ENCODE results near the gene RELA.
A peak's percentile ranks its signal among the peaks of the same experiment; 100 is the strongest.

The RELA gene

DNA sequence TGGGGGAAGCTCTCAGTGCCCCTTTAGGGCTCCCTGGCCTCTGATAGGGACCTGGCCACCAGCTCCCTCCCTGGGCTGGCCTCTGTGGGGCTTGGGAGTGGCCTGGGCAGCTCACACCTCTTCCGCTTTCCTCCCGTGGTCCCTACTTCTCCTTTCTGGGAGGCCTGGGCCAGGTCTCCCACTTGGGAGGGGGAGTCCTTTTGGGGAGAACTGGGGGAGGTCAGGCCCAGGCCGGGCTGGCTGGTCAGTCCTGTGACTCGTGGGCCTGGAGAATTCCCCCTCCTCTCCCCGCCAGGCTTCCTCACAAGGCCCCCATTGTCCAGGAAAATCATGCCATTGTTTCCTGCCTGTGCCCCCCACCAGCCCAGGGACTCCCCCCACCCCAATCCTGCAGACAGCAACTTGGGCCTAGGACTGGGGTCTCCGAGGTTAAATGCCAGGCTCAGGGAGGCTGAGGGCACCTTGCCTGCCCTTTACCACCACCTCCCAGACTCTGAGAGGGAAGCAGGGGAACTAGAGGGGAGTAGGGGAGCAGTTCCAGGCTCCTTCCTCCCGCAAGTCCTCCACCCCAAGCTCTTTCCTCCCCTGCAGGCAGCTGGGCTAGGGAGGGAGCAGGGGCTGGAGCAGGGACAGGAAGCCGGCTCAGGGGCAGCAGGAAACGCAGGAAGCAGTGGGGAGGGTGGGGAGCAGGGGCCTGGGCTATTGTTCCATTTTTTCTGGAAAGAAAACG, 51.5 kb downstream of the RELA start:
- no peaks in the 10 kb centered on the region for H3K27me3 ChIP-seq (ENCODE audit: insufficient read depth, low read depth, severe bottlenecking)
- no peak overlapping the region for H3K27ac ChIP-seq
- H3K9me3 ChIP-seq (ENCODE audit: severe bottlenecking): no peaks in the 10 kb centered on the region
- DNase-seq: no peak
- no peak overlapping the region for H3K4me3 ChIP-seq (ENCODE audit: low read depth, low read length)
- H3K36me3 ChIP-seq: peaks cover 30% of the 10 kb centered on the region
- TF ChIP-seq, protein P1, sequence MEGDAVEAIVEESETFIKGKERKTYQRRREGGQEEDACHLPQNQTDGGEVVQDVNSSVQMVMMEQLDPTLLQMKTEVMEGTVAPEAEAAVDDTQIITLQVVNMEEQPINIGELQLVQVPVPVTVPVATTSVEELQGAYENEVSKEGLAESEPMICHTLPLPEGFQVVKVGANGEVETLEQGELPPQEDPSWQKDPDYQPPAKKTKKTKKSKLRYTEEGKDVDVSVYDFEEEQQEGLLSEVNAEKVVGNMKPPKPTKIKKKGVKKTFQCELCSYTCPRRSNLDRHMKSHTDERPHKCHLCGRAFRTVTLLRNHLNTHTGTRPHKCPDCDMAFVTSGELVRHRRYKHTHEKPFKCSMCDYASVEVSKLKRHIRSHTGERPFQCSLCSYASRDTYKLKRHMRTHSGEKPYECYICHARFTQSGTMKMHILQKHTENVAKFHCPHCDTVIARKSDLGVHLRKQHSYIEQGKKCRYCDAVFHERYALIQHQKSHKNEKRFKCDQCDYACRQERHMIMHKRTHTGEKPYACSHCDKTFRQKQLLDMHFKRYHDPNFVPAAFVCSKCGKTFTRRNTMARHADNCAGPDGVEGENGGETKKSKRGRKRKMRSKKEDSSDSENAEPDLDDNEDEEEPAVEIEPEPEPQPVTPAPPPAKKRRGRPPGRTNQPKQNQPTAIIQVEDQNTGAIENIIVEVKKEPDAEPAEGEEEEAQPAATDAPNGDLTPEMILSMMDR (IDR thresholded peaks at IDR 0.05; ENCODE audit: low read depth, low read length): no peak

DNA sequence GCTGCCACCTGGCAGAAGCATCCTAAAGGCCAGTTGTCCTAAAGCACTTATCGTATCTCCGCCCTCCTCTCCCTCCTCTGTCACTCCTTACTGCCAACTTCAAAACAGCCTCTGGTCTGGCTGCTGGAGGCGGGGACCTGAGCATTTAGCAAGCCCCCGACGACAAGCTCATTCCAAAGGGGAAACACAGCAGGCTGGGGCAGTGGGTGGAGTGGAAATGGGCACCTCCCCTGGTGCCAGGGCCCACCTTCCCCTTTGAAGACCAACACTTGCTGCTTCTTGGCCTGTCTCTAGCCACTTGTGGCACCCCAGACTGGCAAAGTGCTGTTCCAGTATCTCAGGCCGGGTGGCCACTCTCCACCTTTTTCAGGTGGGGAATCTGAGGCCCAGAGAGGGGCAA, 52.3 kb downstream of the RELA start:
- peaks cover 37% of the 10 kb centered on the region for H3K36me3 ChIP-seq

DNA sequence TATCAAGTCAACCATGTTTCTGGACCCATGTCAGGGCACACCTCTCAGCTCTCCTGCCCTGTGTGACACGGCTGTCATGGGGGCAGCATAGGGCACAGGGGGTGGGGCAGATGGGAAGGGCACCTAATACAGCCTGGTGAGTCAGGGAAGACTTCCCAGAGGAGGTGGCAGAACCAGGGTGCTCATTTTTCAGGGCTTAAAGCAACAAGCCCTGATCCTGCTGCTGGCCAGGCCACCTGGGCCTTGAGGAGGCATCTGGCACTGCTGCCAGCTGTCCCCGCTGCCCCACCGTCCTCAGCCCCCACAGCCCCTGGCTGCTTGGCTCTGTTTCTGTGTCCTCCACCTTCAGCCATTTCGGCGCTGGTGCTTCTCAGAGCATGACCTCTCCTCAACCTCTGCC, 53.1 kb downstream of the RELA start:
- Histone ChIP-seq H3K9me3 (ENCODE audit: severe bottlenecking) (no peaks in the 10 kb centered on the region), H3K27ac (no peak overlapping the region), H3K27me3 (ENCODE audit: insufficient read depth, low read depth, severe bottlenecking) (no peaks in the 10 kb centered on the region), H3K4me3 (ENCODE audit: low read depth, low read length) (no peak overlapping the region), H3K36me3 (peaks cover 45% of the 10 kb centered on the region)
- TF ChIP-seq, protein P1 (IDR thresholded peaks at IDR 0.05; ENCODE audit: low read depth, low read length): no peak
- DNase-seq: no peak

More for the DNA sequence above, 52.3 kb downstream of the RELA start:
- TF ChIP-seq, protein P1 (IDR thresholded peaks at IDR 0.05; ENCODE audit: low read depth, low read length): no peak
- H3K27ac ChIP-seq: no peak overlapping the region
- no peak for DNase-seq
- no peaks in the 10 kb centered on the region for H3K27me3 ChIP-seq (ENCODE audit: insufficient read depth, low read depth, severe bottlenecking)
- H3K9me3 ChIP-seq (ENCODE audit: severe bottlenecking): no peaks in the 10 kb centered on the region
- no peak overlapping the region for H3K4me3 ChIP-seq (ENCODE audit: low read depth, low read length)

DNA sequence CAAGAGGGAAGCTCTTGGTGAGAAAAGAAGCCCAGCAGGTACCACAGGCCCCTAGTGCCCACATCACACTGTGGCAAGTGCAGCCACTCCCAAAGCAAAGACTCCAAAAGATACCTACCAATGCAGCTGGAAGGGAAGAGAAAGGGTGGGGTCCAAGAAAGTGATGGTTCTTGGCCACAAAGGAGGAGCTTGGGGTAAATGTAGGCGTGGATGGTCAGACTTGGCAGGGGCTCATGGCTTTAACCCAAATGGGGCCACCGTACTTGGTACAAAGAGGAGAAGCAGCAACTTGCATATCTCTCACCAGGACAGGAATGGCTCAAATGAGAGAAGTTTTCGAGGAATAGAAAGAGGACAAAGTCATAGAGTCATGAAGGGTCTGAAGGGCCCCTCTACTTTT, 53.5 kb downstream of the RELA start:
- no peaks in the 10 kb centered on the region for H3K27me3 ChIP-seq (ENCODE audit: insufficient read depth, low read depth, severe bottlenecking)
- peaks cover 48% of the 10 kb centered on the region for H3K36me3 ChIP-seq
- H3K9me3 ChIP-seq (ENCODE audit: severe bottlenecking): no peaks in the 10 kb centered on the region
- H3K27ac ChIP-seq: no peak overlapping the region
- TF ChIP-seq, protein P1 (IDR thresholded peaks at IDR 0.05; ENCODE audit: low read depth, low read length): no peak
- H3K4me3 ChIP-seq (ENCODE audit: low read depth, low read length): no peak overlapping the region
- no peak for DNase-seq

DNA sequence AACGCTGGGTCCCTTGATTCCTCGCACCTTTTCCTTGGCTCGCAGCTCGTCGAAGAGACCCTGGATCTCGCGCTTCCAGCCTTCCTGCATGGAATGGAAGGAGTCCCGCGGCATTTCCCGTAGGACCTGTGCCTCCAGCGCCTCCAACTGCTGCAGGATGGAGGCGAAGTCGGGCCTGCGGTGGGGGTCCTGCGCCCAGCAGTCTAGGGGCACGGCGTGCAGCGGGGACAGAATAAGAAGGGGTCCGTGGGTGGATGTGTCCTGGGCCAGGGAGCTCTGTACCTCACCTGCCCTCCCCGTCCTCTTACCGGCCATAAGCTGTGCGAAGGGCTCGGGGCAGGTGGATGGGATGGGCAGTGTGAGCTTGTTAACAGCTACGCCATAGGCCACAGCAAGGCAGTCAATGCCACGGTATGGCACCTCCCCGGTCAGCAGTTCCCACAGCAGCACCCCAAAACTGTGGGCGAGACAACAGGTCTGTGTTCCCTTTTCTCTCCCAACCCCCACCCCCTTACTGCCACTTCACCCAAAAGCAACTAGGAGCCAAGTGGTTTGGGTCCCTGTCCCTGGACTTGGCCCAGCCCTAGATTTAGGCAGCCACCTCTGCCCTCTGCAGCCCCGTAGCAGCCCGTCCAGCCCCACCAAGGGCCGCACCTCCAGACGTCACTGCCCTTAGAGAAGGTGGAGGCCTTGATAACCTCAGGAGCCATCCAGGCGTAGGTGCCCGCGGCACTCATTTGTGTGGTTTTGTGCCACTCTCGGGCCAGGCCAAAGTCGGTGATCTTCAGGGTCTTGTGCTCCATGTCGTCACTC, 54.9 kb downstream of the RELA start:
- Histone ChIP-seq H3K4me3 (ENCODE audit: low read depth, low read length) (peak overlapping the region; percentile 34), H3K9me3 (ENCODE audit: severe bottlenecking) (no peaks in the 10 kb centered on the region), H3K27ac (peak overlapping the region; percentile 41; the same call in 1 of the 2 replicates), H3K36me3 (peaks cover 54% of the 10 kb centered on the region), H3K27me3 (ENCODE audit: insufficient read depth, low read depth, severe bottlenecking) (no peaks in the 10 kb centered on the region)
- TF ChIP-seq, protein P1 (IDR thresholded peaks at IDR 0.05; ENCODE audit: low read depth, low read length): no peak
- DNase-seq: no peak
